SK-N-SH (cell line): ENCODE results near the gene CHST13. TPM values are rescaled to one million over a fixed set of nuclear protein-coding genes. Genes with fewer than 3 reads are reported as not detected.

Source experiments
- CTCF ChIA-PET: fragments of 300-600, 350-600 bp; formaldehyde crosslinking; extraction: SDS; loops from one replicate; lab custom pipeline; 2021; lab: Yijun Ruan, JAX
- POLR2A ChIA-PET: fragments of 350-600 bp; sonication (Branson Sonifier 250); formaldehyde crosslinking; extraction: SDS; loops from one replicate; lab custom pipeline; 2020; ENCODE audit warnings: antibody characterized with exemption, inconsistent platforms; lab: Yijun Ruan, JAX
- DNase-seq: peaks from one replicate; pipeline ENCODE4 v3.0.0; 2012
- H2AFZ ChIP-seq: fragments of 200-600 bp; sonication (generic); 2 replicates; pipeline ENCODE4 v1.8.1; 2016; ENCODE audit warnings: antibody characterized with exemption, mild to moderate bottlenecking, low read depth
- H3F3A ChIP-seq: fragments of 200-600 bp; sonication (generic); replicated peaks from 2 replicates; pipeline ENCODE3; 2016; ENCODE audit warnings: antibody characterized with exemption, mild to moderate bottlenecking; ENCODE audit not compliant: insufficient read depth
- H3K27ac ChIP-seq, 2 experiments: fragments of 200-500 bp in 1 of 2; fragments of 200-600 bp in 1 of 2; sonication (Bioruptor generic) in 1 of 2; sonication (generic), shearing (Covaris generic) in 1 of 2; 2 replicates each; pipeline versions ENCODE4 v1.5.1 to v1.6.1; 2014 to 2016; ENCODE audit warnings: low read depth in 2 of 2, inconsistent platforms in 1 of 2, low read length in 1 of 2, mild to moderate bottlenecking in 1 of 2, mixed read lengths in 1 of 2
- H3K27me3 ChIP-seq: fragments of 200-600 bp; sonication (generic), shearing (Covaris generic); 2 replicates; pipeline ENCODE4 v1.6.1; 2016; ENCODE audit warnings: mixed run types; ENCODE audit not compliant: insufficient read depth
- H3K36me3 ChIP-seq, 2 experiments: fragments of 200-500 bp in 1 of 2; fragments of 200-600 bp in 1 of 2; sonication (Bioruptor generic) in 1 of 2; sonication (generic) in 1 of 2; replicated peaks in 1 of 2; 2 replicates each; pipeline versions ENCODE3 to v1.5.1; 2014 to 2016; ENCODE audit warnings: low read length in 1 of 2, mild to moderate bottlenecking in 1 of 2; ENCODE audit not compliant: insufficient read depth in 2 of 2, control insufficient read depth in 1 of 2
- H3K4me1 ChIP-seq, 2 experiments: fragments of 200-500 bp in 1 of 2; fragments of 200-600 bp in 1 of 2; sonication (Bioruptor generic) in 1 of 2; sonication (generic), shearing (Covaris generic) in 1 of 2; 2 replicates each; pipeline versions ENCODE4 v1.5.1 to v1.6.1; 2014 to 2016; ENCODE audit warnings: low read depth in 1 of 2, low read length in 1 of 2, mixed run types in 1 of 2; ENCODE audit not compliant: insufficient read depth in 2 of 2, control insufficient read depth in 1 of 2
- H3K4me2 ChIP-seq: fragments of 200-600 bp; sonication (generic), shearing (Covaris generic); 2 replicates; pipeline ENCODE4 v1.6.1; 2017; ENCODE audit warnings: mixed run types
- H3K4me3 ChIP-seq, 2 experiments: fragments of 200-500 bp in 1 of 2; fragments of 200-600 bp in 1 of 2; sonication (Bioruptor generic) in 1 of 2; sonication (generic), shearing (Covaris generic) in 1 of 2; 2 replicates each; pipeline versions ENCODE4 v1.5.1 to v1.8.1; 2014 to 2016; ENCODE audit warnings: low read depth in 2 of 2, inconsistent platforms in 1 of 2, low read length in 1 of 2, mild to moderate bottlenecking in 1 of 2, mixed read lengths in 1 of 2, moderate library complexity in 1 of 2
- H3K79me2 ChIP-seq: fragments of 200-600 bp; sonication (generic); 2 replicates; pipeline ENCODE4 v1.8.1; 2017; ENCODE audit warnings: mild to moderate bottlenecking; ENCODE audit not compliant: insufficient read depth
- H3K9ac ChIP-seq: fragments of 200-600 bp; sonication (generic); 2 replicates; pipeline ENCODE4 v1.6.1; 2017; ENCODE audit warnings: mixed run types
- H3K9me2 ChIP-seq: fragments of 200-600 bp; sonication (generic); 2 replicates; pipeline ENCODE4 v1.6.1; 2017; ENCODE audit warnings: mixed run types
- H3K9me3 ChIP-seq: fragments of 200-600 bp; sonication (generic); 2 replicates; pipeline ENCODE4 v1.6.1; 2017; ENCODE audit warnings: mixed run types, mild to moderate bottlenecking, moderate library complexity
- H4K20me1 ChIP-seq: fragments of 200-600 bp; sonication (generic); 2 replicates; pipeline ENCODE4 v1.6.1; 2017; ENCODE audit warnings: mild to moderate bottlenecking, mixed run types; ENCODE audit not compliant: insufficient read depth
- EZH2phosphoT487 ChIP-seq: fragments of 200-600 bp; sonication (generic); IDR thresholded peaks from 2 replicates; pipeline ENCODE4 v1.6.1; 2017; ENCODE audit warnings: low read depth, mixed run types, mild to moderate bottlenecking, antibody characterized with exemption, moderate library complexity, borderline replicate concordance
- FOXJ3 ChIP-seq: sonication (generic); formaldehyde crosslinking; IDR thresholded peaks from 2 replicates; pipeline ENCODE4 v1.5.1; 2020; ENCODE audit warnings: mild to moderate bottlenecking, missing genetic modification reagents
- FOXM1 ChIP-seq: IDR thresholded peaks from 2 replicates; pipeline ENCODE4 v1.4.0; 2012; ENCODE audit warnings: low read depth, mild to moderate bottlenecking
- MEF2A ChIP-seq: IDR thresholded peaks from 2 replicates; pipeline ENCODE4 v1.4.0; 2012; ENCODE audit warnings: low read depth, borderline replicate concordance
- NFIC ChIP-seq: IDR thresholded peaks from 2 replicates; pipeline ENCODE4 v1.4.0; 2012; ENCODE audit warnings: borderline replicate concordance
- NRF1 ChIP-seq: IDR thresholded peaks from 2 replicates; pipeline ENCODE4 v1.6.1; 2012; ENCODE audit warnings: low read depth, mild to moderate bottlenecking, low read length
- POLR2AphosphoS5 ChIP-seq: IDR thresholded peaks from 2 replicates; pipeline ENCODE4 v1.6.1; 2012; ENCODE audit warnings: low read depth, low read length
- RXRA ChIP-seq: IDR thresholded peaks from 2 replicates; pipeline ENCODE4 v1.4.0; 2012; ENCODE audit warnings: low read depth, mild to moderate bottlenecking, borderline replicate concordance
- SIN3A ChIP-seq: IDR thresholded peaks from 2 replicates; pipeline ENCODE4 v1.6.1; 2012; ENCODE audit warnings: low read depth, mild to moderate bottlenecking, low read length, moderate library complexity, borderline replicate concordance
- SMC3 ChIP-seq: IDR thresholded peaks from 2 replicates; pipeline ENCODE4 v1.6.1; 2012; ENCODE audit warnings: low read depth, low read length, improper control_type of control experiment
- TAF1 ChIP-seq: IDR thresholded peaks from 2 replicates; pipeline ENCODE4 v1.6.1; 2012; ENCODE audit warnings: low read depth, mild to moderate bottlenecking, low read length, moderate library complexity, borderline replicate concordance
- TEAD4 ChIP-seq: IDR thresholded peaks from 2 replicates; pipeline ENCODE4 v1.4.0; 2012; ENCODE audit warnings: mild to moderate bottlenecking, borderline replicate concordance; ENCODE audit not compliant: insufficient read depth
- WGBS: methylation state at CpG from one replicate; pipeline ENCODE4 v1.1.6; 2017; ENCODE audit warnings: low lambda C conversion rate; 5-methylcytosine and 5-hydroxymethylcytosine counted together
- polyA plus RNA-seq, 3 experiments: library from polyadenylated mRNA; depleted of rRNA; stranded (reverse); fragments of >200 nt; gene quantifications; 2 replicates each; pipeline ENCODE4 v1.2.3, GENCODE V29; 2012
- TF ChIP-seq, protein P1 (sequence below): fragments of 150-350 bp; IDR thresholded peaks from 2 replicates; pipeline ENCODE4 v1.6.1; 2017; ENCODE audit warnings: antibody characterized with exemption, low read length, low read depth, borderline replicate concordance
- TF ChIP-seq, protein P2 (sequence below): IDR thresholded peaks from 2 replicates; pipeline ENCODE4 v1.4.0; 2012; ENCODE audit warnings: low read depth, borderline replicate concordance
- TF ChIP-seq, protein P3 (sequence below): fragments of 200-600 bp; sonication (generic); IDR thresholded peaks from 2 replicates; pipeline ENCODE4 v1.6.1; 2017; ENCODE audit warnings: antibody characterized with exemption, mild to moderate bottlenecking, moderate library complexity
- TF ChIP-seq, protein P4 (sequence below): IDR thresholded peaks from 2 replicates; pipeline ENCODE4 v1.4.0; 2012; ENCODE audit warnings: low read depth
- TF ChIP-seq, protein P5 (sequence below): IDR thresholded peaks from 2 replicates; pipeline ENCODE4; 2012

The CHST13 gene
- polyA plus RNA-seq, 1 of the 3 experiments (the other 2 are of a cell fraction) = 0.41 TPM

- Histone ChIP-seq H3K9ac (no peak overlapping the region), H3K27me3 (no peaks in the 10 kb centered on the region; the same call in 1 of the 2 replicates), H3K4me2 (no peak overlapping the region), H3K9me3 (no peaks in the 10 kb centered on the region), H3K4me1 (peaks cover 0 to 34% of the 10 kb centered on the region in 2 experiments; a peak in 1 of 4 replicates), H3F3A (no peaks in the 10 kb centered on the region), H3K9me2 (no peaks in the 10 kb centered on the region), H3K4me3 (no peak overlapping the region), H3K36me3 (no peaks in the 10 kb centered on the region), H3K79me2 (no peaks in the 10 kb centered on the region), H3K27ac (no peak overlapping the region), H4K20me1 (no peaks in the 10 kb centered on the region), H2AFZ (no peak overlapping the region)
- WGBS = 88% methylated on average over 2 of the region's 3 CpGs
- CTCF ChIA-PET = interaction anchor here (1.2 kb wide), 1 partner anchor 267 kb away, joined by 3 read pairs; no protein-coding TSS in a partner anchor
- DNase-seq = no peak
- POLR2A ChIA-PET = no interaction called here
- TF ChIP-seq SMC3 = no peak
- TF ChIP-seq NRF1 = no peak
- TF ChIP-seq TEAD4 = no peak
Observed at GRCh38 chr3:126484662-126485061, 39.3 kb upstream of the CHST13 start.

- Histone ChIP-seq H3K79me2 (no peaks in the 10 kb centered on the region), H3K4me3 (no peak overlapping the region), H3K27ac (no peak overlapping the region), H3K4me2 (no peak overlapping the region), H3F3A (no peaks in the 10 kb centered on the region), H2AFZ (no peak overlapping the region), H3K9me3 (no peaks in the 10 kb centered on the region), H3K27me3 (peaks cover 5% of the 10 kb centered on the region), H3K9ac (no peak overlapping the region), H3K36me3 (no peaks in the 10 kb centered on the region), H3K4me1 (peaks cover 0 to 29% of the 10 kb centered on the region in 2 experiments; a peak in 1 of 4 replicates), H3K9me2 (no peaks in the 10 kb centered on the region), H4K20me1 (no peaks in the 10 kb centered on the region)
- 78% methylated on average over 8 of the region's 8 CpGs for WGBS
- DNase-seq = no peak
- ChIA-PET POLR2A (no interaction called here), CTCF (interaction anchor here (1.2 kb wide), 1 partner anchor 266 kb away, joined by 3 read pairs; no protein-coding TSS in a partner anchor)
- TF ChIP-seq TAF1 (no peak), FOXM1 (no peak), POLR2AphosphoS5 (no peak), NFIC (no peak), SMC3 (no peak), SIN3A (no peak), RXRA (no peak), EZH2phosphoT487 (no peak), MEF2A (no peak), FOXJ3 (CRISPR knock-in tag) (no peak)
- TF ChIP-seq, protein P1, sequence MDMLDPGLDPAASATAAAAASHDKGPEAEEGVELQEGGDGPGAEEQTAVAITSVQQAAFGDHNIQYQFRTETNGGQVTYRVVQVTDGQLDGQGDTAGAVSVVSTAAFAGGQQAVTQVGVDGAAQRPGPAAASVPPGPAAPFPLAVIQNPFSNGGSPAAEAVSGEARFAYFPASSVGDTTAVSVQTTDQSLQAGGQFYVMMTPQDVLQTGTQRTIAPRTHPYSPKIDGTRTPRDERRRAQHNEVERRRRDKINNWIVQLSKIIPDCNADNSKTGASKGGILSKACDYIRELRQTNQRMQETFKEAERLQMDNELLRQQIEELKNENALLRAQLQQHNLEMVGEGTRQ = no peak
- TF ChIP-seq, protein P2, sequence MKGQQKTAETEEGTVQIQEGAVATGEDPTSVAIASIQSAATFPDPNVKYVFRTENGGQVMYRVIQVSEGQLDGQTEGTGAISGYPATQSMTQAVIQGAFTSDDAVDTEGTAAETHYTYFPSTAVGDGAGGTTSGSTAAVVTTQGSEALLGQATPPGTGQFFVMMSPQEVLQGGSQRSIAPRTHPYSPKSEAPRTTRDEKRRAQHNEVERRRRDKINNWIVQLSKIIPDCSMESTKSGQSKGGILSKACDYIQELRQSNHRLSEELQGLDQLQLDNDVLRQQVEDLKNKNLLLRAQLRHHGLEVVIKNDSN = no peak
- TF ChIP-seq, protein P3, sequence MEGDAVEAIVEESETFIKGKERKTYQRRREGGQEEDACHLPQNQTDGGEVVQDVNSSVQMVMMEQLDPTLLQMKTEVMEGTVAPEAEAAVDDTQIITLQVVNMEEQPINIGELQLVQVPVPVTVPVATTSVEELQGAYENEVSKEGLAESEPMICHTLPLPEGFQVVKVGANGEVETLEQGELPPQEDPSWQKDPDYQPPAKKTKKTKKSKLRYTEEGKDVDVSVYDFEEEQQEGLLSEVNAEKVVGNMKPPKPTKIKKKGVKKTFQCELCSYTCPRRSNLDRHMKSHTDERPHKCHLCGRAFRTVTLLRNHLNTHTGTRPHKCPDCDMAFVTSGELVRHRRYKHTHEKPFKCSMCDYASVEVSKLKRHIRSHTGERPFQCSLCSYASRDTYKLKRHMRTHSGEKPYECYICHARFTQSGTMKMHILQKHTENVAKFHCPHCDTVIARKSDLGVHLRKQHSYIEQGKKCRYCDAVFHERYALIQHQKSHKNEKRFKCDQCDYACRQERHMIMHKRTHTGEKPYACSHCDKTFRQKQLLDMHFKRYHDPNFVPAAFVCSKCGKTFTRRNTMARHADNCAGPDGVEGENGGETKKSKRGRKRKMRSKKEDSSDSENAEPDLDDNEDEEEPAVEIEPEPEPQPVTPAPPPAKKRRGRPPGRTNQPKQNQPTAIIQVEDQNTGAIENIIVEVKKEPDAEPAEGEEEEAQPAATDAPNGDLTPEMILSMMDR = no peak
- TF ChIP-seq, protein P4, sequence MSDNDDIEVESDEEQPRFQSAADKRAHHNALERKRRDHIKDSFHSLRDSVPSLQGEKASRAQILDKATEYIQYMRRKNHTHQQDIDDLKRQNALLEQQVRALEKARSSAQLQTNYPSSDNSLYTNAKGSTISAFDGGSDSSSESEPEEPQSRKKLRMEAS = no peak
- TF ChIP-seq, protein P5, sequence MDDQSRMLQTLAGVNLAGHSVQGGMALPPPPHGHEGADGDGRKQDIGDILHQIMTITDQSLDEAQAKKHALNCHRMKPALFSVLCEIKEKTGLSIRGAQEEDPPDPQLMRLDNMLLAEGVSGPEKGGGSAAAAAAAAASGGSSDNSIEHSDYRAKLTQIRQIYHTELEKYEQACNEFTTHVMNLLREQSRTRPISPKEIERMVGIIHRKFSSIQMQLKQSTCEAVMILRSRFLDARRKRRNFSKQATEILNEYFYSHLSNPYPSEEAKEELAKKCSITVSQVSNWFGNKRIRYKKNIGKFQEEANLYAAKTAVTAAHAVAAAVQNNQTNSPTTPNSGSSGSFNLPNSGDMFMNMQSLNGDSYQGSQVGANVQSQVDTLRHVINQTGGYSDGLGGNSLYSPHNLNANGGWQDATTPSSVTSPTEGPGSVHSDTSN = no peak
Observed at GRCh38 chr3:126485176-126485897, 38.6 kb upstream of the CHST13 start.
